ENCODE data around the gene ZMYM5.
"Not testable (repeated sequence)": the region's sequence is repeated elsewhere in the genome, so short reads cannot be mapped to it uniquely, and the experiment has no call there.

ZMYM5 gene

GRCh38 chr13:19863323-19864023, at the start of gene ZMYM5:
TSS of gene ZMYM5 (minus strand) at chr13:19863649. CDS start at chr13:19852180, 11,469 bp downstream.
- peak; percentile 85 to 87 for DNase-seq (ENCODE audit: low read depth in 2 of 2)

GRCh38 chr13:19910336-19911072, 47.1 kb upstream of the ZMYM5 start:
- no peak for DNase-seq (ENCODE audit: low read depth in 2 of 2)

- DNase-seq (ENCODE audit: low read depth in 2 of 2) = no peak
These were observed 45.0 kb upstream of the ZMYM5 start for GRCh38 chr13:19908350-19908986.

- not testable (repeated sequence) for DNase-seq (ENCODE audit: low read depth in 2 of 2)
These were observed 42.2 kb upstream of the ZMYM5 start for GRCh38 chr13:19905487-19906195.

- DNase-seq (ENCODE audit: low read depth in 2 of 2) = no peak
These were observed 26.6 kb upstream of the ZMYM5 start for GRCh38 chr13:19890030-19890429.

GRCh38 chr13:19888799-19889198, 25.4 kb upstream of the ZMYM5 start:
- no peak for DNase-seq (ENCODE audit: low read depth in 2 of 2)

GRCh38 chr13:19882231-19882630, 18.8 kb upstream of the ZMYM5 start:
- no peak for DNase-seq (ENCODE audit: low read depth in 2 of 2)

- DNase-seq (ENCODE audit: low read depth in 2 of 2) = no peak
These were observed 18.2 kb upstream of the ZMYM5 start for GRCh38 chr13:19881641-19882040.

GRCh38 chr13:19864746-19865309, 1.4 kb upstream of the ZMYM5 start:
- peak; percentile 33 to 57 for DNase-seq (ENCODE audit: low read depth in 2 of 2)

- DNase-seq (ENCODE audit: low read depth in 2 of 2) = peak; percentile 34
These were observed 736 bp upstream of the ZMYM5 start for GRCh38 chr13:19864024-19864745.

GRCh38 chr13:19862481-19863313, 752 bp downstream of the ZMYM5 start:
- DNase-seq (ENCODE audit: low read depth in 2 of 2) = peak; percentile 2 to 9

GRCh38 chr13:19861762-19862161, 1.7 kb downstream of the ZMYM5 start:
- DNase-seq (ENCODE audit: low read depth in 2 of 2) = no peak

GRCh38 chr13:19860884-19861655, 2.4 kb downstream of the ZMYM5 start:
- DNase-seq (ENCODE audit: low read depth in 2 of 2) = no peak

GRCh38 chr13:19857637-19858036, 5.8 kb downstream of the ZMYM5 start:
- DNase-seq (ENCODE audit: low read depth in 2 of 2) = not testable (repeated sequence)

- DNase-seq (ENCODE audit: low read depth in 2 of 2) = no peak
These were observed 10.7 kb downstream of the ZMYM5 start for GRCh38 chr13:19852766-19853165.

GRCh38 chr13:19845758-19846157, 17.7 kb downstream of the ZMYM5 start:
- DNase-seq (ENCODE audit: low read depth in 2 of 2) = no peak

GRCh38 chr13:19838865-19839275, 24.6 kb downstream of the ZMYM5 start:
- no peak for DNase-seq (ENCODE audit: low read depth in 2 of 2)

GRCh38 chr13:19836472-19836871, 27.0 kb downstream of the ZMYM5 start:
- no peak for DNase-seq (ENCODE audit: low read depth in 2 of 2)

- DNase-seq (ENCODE audit: low read depth in 2 of 2) = no peak
These were observed 28.7 kb downstream of the ZMYM5 start for GRCh38 chr13:19834704-19835103.

Measured in stimulated activated CD8-positive, alpha-beta memory T cell treated with anti-CD3 and anti-CD28 coated beads, Interleukin-7, amount 100 ng/mL, for 1 hour (primary cell).